ENCODE results near the gene CAMKK1.

Gene CAMKK1

GRCh38 chr17:3827124-3827773, 65.6 kb downstream of the CAMKK1 start:
- H3K36me3 ChIP-seq (replicated peaks): peaks cover 66% of the 10 kb centered on the region

GRCh38 chr17:3826191-3826590, 66.7 kb downstream of the CAMKK1 start:
- H3K27me3 ChIP-seq (ENCODE audit: low read depth): no peaks in the 10 kb centered on the region
- no peak overlapping the region for H3K4me3 ChIP-seq
- in situ Hi-C loops (cut with MboI; ENCODE audit: low sequenced_read_pairs): no loop called here
- no peak for DNase-seq (ENCODE audit: low spot score in 2 of 2)
- no peaks in the 10 kb centered on the region for H3K4me1 ChIP-seq
- peaks cover 70% of the 10 kb centered on the region for H3K36me3 ChIP-seq (replicated peaks)
- H3K9me3 ChIP-seq: no peaks in the 10 kb centered on the region

More at GRCh38 chr17:3827124-3827773, 65.6 kb downstream of the CAMKK1 start:
- DNase-seq (ENCODE audit: low spot score in 2 of 2): peak; percentile 29 to 79
- no peaks in the 10 kb centered on the region for H3K4me1 ChIP-seq
- no peaks in the 10 kb centered on the region for H3K27me3 ChIP-seq (ENCODE audit: low read depth)
- H3K9me3 ChIP-seq: no peaks in the 10 kb centered on the region
- in situ Hi-C loops (cut with MboI; ENCODE audit: low sequenced_read_pairs): no loop called here
- H3K4me3 ChIP-seq: no peak overlapping the region

GRCh38 chr17:3821101-3821500, 71.8 kb downstream of the CAMKK1 start:
- no peaks in the 10 kb centered on the region for H3K9me3 ChIP-seq
- peaks cover 74% of the 10 kb centered on the region for H3K36me3 ChIP-seq (replicated peaks)
- H3K4me3 ChIP-seq: no peak overlapping the region
- DNase-seq (ENCODE audit: low spot score in 2 of 2): no peak
- in situ Hi-C loops (cut with MboI; ENCODE audit: low sequenced_read_pairs): no loop called here
- H3K27me3 ChIP-seq (ENCODE audit: low read depth): no peaks in the 10 kb centered on the region
- H3K4me1 ChIP-seq: no peaks in the 10 kb centered on the region

GRCh38 chr17:3818786-3819185, 74.1 kb downstream of the CAMKK1 start:
- DNase-seq (ENCODE audit: low spot score in 2 of 2): no peak
- Histone ChIP-seq H3K4me3 (no peak overlapping the region), H3K36me3 (replicated peaks) (peaks cover 73% of the 10 kb centered on the region), H3K9me3 (no peaks in the 10 kb centered on the region), H3K27me3 (ENCODE audit: low read depth) (no peaks in the 10 kb centered on the region), H3K4me1 (no peaks in the 10 kb centered on the region)
- in situ Hi-C loops (cut with MboI; ENCODE audit: low sequenced_read_pairs): no loop called here

- H3K27me3 ChIP-seq (ENCODE audit: low read depth): no peaks in the 10 kb centered on the region
- DNase-seq (ENCODE audit: low spot score in 2 of 2): no peak
- no peaks in the 10 kb centered on the region for H3K9me3 ChIP-seq
- in situ Hi-C loops (cut with MboI; ENCODE audit: low sequenced_read_pairs): no loop called here
- no peaks in the 10 kb centered on the region for H3K4me1 ChIP-seq
- no peak overlapping the region for H3K4me3 ChIP-seq
- H3K36me3 ChIP-seq (replicated peaks): peaks cover 73% of the 10 kb centered on the region
These were observed 74.8 kb downstream of the CAMKK1 start for GRCh38 chr17:3817851-3818605.

GRCh38 chr17:3815925-3816324, 76.9 kb downstream of the CAMKK1 start:
- H3K9me3 ChIP-seq: no peaks in the 10 kb centered on the region
- H3K27me3 ChIP-seq (ENCODE audit: low read depth): no peaks in the 10 kb centered on the region
- H3K4me3 ChIP-seq: no peak overlapping the region
- in situ Hi-C loops (cut with MboI; ENCODE audit: low sequenced_read_pairs): no loop called here
- peaks cover 75% of the 10 kb centered on the region for H3K36me3 ChIP-seq (replicated peaks)
- no peak for DNase-seq (ENCODE audit: low spot score in 2 of 2)
- no peaks in the 10 kb centered on the region for H3K4me1 ChIP-seq

GRCh38 chr17:3815122-3815521, 77.7 kb downstream of the CAMKK1 start:
- no peak for DNase-seq (ENCODE audit: low spot score in 2 of 2)
- Histone ChIP-seq H3K9me3 (no peaks in the 10 kb centered on the region), H3K27me3 (ENCODE audit: low read depth) (no peaks in the 10 kb centered on the region), H3K4me3 (no peak overlapping the region), H3K36me3 (replicated peaks) (peaks cover 77% of the 10 kb centered on the region), H3K4me1 (no peaks in the 10 kb centered on the region)
- in situ Hi-C loops (cut with MboI; ENCODE audit: low sequenced_read_pairs): no loop called here

GRCh38 chr17:3814361-3814760, 78.5 kb downstream of the CAMKK1 start:
- DNase-seq (ENCODE audit: low spot score in 2 of 2): no peak
- Histone ChIP-seq H3K4me3 (no peak overlapping the region), H3K9me3 (no peaks in the 10 kb centered on the region), H3K27me3 (ENCODE audit: low read depth) (no peaks in the 10 kb centered on the region), H3K4me1 (no peaks in the 10 kb centered on the region), H3K36me3 (replicated peaks) (peaks cover 76% of the 10 kb centered on the region)
- in situ Hi-C loops (cut with MboI; ENCODE audit: low sequenced_read_pairs): no loop called here

- peaks cover 73% of the 10 kb centered on the region for H3K36me3 ChIP-seq (replicated peaks)
- no peaks in the 10 kb centered on the region for H3K9me3 ChIP-seq
- in situ Hi-C loops (cut with MboI; ENCODE audit: low sequenced_read_pairs): no loop called here
- DNase-seq (ENCODE audit: low spot score in 2 of 2): no peak
- H3K4me3 ChIP-seq: no peak overlapping the region
- H3K27me3 ChIP-seq (ENCODE audit: low read depth): no peaks in the 10 kb centered on the region
- H3K4me1 ChIP-seq: no peaks in the 10 kb centered on the region
These were observed 79.7 kb downstream of the CAMKK1 start for GRCh38 chr17:3813171-3813570.

- Histone ChIP-seq H3K4me3 (no peak overlapping the region), H3K9me3 (no peaks in the 10 kb centered on the region), H3K27me3 (ENCODE audit: low read depth) (no peaks in the 10 kb centered on the region), H3K36me3 (replicated peaks) (peaks cover 69% of the 10 kb centered on the region), H3K4me1 (no peaks in the 10 kb centered on the region)
- no peak for DNase-seq (ENCODE audit: low spot score in 2 of 2)
- in situ Hi-C loops (cut with MboI; ENCODE audit: low sequenced_read_pairs): no loop called here
These were observed 80.1 kb downstream of the CAMKK1 start for GRCh38 chr17:3812771-3813170.

GRCh38 chr17:3812284-3812683, 80.6 kb downstream of the CAMKK1 start:
- no peak for DNase-seq (ENCODE audit: low spot score in 2 of 2)
- H3K4me1 ChIP-seq: no peaks in the 10 kb centered on the region
- H3K36me3 ChIP-seq (replicated peaks): peaks cover 67% of the 10 kb centered on the region
- no peak overlapping the region for H3K4me3 ChIP-seq
- in situ Hi-C loops (cut with MboI; ENCODE audit: low sequenced_read_pairs): no loop called here
- H3K9me3 ChIP-seq: no peaks in the 10 kb centered on the region
- H3K27me3 ChIP-seq (ENCODE audit: low read depth): no peaks in the 10 kb centered on the region

All from HAP-1 (cell line).